Duodenal mucosa (tissue), 2 donors: ENCODE data around the gene GNL1.
A peak's percentile ranks its signal among the peaks of the same experiment; 100 is the strongest.
"Not testable (repeated sequence)": the region's sequence is repeated elsewhere in the genome, so short reads cannot be mapped to it uniquely, and the experiment has no call there.

Experiments
- H3K27ac ChIP-seq: one replicate; pipeline ENCODE4 v1.7.0; 2013; ENCODE audit warnings: low read depth, low read length
- H3K27me3 ChIP-seq, 2 donors: one replicate each; pipeline ENCODE4 v1.7.0; 2013; ENCODE audit warnings: low read length in 2 of 2, control low read depth in 1 of 2; ENCODE audit not compliant: insufficient read depth in 2 of 2, control insufficient read depth in 1 of 2
- H3K36me3 ChIP-seq, 2 donors: one replicate each; pipeline ENCODE4 v1.7.0; 2013; ENCODE audit warnings: low read length in 2 of 2, control low read depth in 1 of 2; ENCODE audit not compliant: insufficient read depth in 2 of 2, control insufficient read depth in 1 of 2
- H3K4me1 ChIP-seq, 2 donors: one replicate each; pipeline ENCODE4 v1.7.0; 2013; ENCODE audit warnings: low read length in 2 of 2, control low read depth in 1 of 2; ENCODE audit not compliant: insufficient read depth in 2 of 2, control insufficient read depth in 1 of 2
- H3K4me3 ChIP-seq, 2 donors: one replicate each; pipeline ENCODE4 v1.7.0; 2013; ENCODE audit warnings: low read length in 2 of 2, low read depth in 1 of 2
- H3K9ac ChIP-seq, 2 donors: one replicate each; pipeline ENCODE4 v1.7.0; 2013; ENCODE audit warnings: low read length in 2 of 2, low read depth in 1 of 2
- H3K9me3 ChIP-seq, 2 donors: one replicate each; pipeline ENCODE4 v1.7.0; 2013; ENCODE audit warnings: low read length in 2 of 2, control low read depth in 1 of 2; ENCODE audit not compliant: control insufficient read depth in 1 of 2

The GNL1 gene

DNA sequence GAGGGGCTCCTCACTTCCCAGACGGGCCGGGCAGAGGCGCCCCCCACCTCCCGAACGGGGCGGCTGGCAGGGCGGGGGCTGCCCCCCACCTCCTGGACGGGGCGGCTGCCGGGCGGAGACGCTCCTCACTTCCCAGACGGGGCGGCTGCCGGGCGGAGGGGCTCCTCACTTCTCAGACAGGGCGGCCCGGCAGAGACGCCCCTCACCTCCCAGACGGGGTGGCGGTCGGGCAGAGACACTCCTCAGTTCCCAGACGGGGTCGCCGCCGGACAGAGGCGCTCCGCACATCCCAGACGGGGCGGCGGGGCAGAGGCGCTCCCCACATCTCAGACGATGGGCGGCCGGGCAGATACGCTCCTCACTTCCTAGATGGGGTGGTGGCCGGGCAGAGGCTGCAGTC is 57.6 kb downstream of the GNL1 start:
- not testable (repeated sequence) for H3K27me3 ChIP-seq, H3K4me3 ChIP-seq

DNA sequence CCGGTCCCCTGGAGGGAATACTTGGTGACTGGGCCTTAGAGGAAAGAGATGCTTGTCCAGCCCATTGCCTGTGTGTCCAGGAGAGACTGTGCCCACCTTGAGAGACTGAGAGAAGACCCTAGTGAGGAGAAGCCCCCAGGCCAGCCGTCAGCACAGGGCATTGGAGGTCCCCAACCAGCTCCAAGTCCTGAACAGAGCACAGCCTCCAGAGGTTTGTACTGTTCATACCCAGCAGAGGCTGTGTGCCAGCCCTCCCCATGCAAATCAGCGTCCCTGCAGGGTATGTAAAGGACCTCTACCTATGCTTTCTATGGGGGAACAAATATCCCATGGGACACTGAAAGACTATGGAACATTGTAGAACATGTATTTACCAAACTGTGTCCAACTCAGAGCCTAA is 58.6 kb downstream of the GNL1 start:
- Histone ChIP-seq H3K4me3 (no peak overlapping the region), H3K36me3 (peaks cover 7 to 14% of the 10 kb centered on the region in 2 donors), H3K9ac (no peak overlapping the region), H3K9me3 (no peaks in the 10 kb centered on the region), H3K27ac (no peak overlapping the region), H3K27me3 (no peaks in the 10 kb centered on the region), H3K4me1 (peaks cover 0 to 18% of the 10 kb centered on the region in 2 donors)

More for the DNA sequence above, 57.6 kb downstream of the GNL1 start:
- H3K9ac ChIP-seq, H3K9me3 ChIP-seq, H3K27ac ChIP-seq, H3K36me3 ChIP-seq: not testable (repeated sequence)
- H3K4me1 ChIP-seq: peaks cover 0 to 14% of the 10 kb centered on the region in 2 donors

DNA sequence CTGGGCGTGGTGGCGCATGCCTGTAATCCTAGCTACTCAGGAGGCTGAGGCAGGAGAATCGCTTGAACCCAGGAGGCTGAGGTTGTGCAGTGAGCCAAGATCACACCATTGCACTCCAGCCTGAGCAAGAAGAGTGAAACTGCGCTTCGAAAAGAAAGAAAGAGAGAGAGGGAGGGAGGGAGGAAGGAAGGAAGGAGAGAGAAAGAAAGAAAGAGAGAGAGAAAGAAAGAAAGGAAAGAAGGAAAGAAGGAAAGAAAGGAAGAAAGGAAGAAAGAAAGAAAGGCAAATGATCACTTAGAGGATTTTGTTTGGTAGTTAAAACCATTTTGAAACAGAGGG is 59.1 kb downstream of the GNL1 start:
- not testable (repeated sequence) for H3K27ac ChIP-seq, H3K9ac ChIP-seq

GRCh38 chr6:30495993-30496392 is 60.3 kb downstream of the GNL1 start:
- Histone ChIP-seq H3K4me3 (no peak overlapping the region), H3K9ac (no peak overlapping the region), H3K27me3 (no peaks in the 10 kb centered on the region), H3K9me3 (no peaks in the 10 kb centered on the region), H3K27ac (no peak overlapping the region), H3K4me1 (peaks cover 5 to 30% of the 10 kb centered on the region in 2 donors), H3K36me3 (peaks cover 22 to 31% of the 10 kb centered on the region in 2 donors)

More for the DNA sequence above, 59.1 kb downstream of the GNL1 start:
- H3K27me3 ChIP-seq, H3K9me3 ChIP-seq, H3K4me3 ChIP-seq: not testable (repeated sequence)
- peaks cover 0 to 20% of the 10 kb centered on the region in 2 donors for H3K4me1 ChIP-seq
- peaks cover 12 to 18% of the 10 kb centered on the region in 2 donors for H3K36me3 ChIP-seq

GRCh38 chr6:30495060-30495459 is 61.2 kb downstream of the GNL1 start:
- peaks cover 30 to 40% of the 10 kb centered on the region in 2 donors for H3K36me3 ChIP-seq
- H3K9me3 ChIP-seq, H3K9ac ChIP-seq, H3K4me3 ChIP-seq, H3K27ac ChIP-seq, H3K27me3 ChIP-seq: not testable (repeated sequence)
- peaks cover 13 to 36% of the 10 kb centered on the region in 2 donors for H3K4me1 ChIP-seq

DNA sequence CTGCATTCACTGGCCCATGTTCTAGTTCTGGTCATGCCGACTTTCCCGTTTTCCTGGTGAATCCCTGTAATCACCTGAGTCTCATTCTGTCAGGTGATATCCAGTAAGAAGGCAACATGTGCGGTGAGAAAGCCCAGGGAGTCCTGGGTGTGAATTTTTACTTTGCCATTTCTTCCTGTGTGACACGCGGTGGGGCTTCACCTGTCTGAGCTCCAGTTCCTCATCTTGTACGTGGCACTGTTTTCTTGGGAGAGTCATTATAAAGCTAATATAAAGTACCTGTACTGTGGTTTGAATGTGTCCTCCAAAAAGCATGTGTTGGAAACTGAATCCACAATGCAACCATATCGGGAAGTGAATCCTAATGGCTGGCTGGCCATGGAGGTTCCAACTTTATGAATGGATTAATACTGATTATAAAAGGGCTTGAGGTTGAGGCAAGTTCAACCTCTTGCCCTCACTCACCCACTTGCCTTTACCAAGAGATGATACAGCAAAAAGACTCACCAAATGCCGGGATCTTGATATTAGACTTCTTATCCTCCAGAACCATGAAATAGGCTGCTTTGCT is 61.9 kb downstream of the GNL1 start:
- H3K9ac ChIP-seq: no peak overlapping the region
- no peak overlapping the region for H3K27ac ChIP-seq
- peaks cover 30 to 40% of the 10 kb centered on the region in 2 donors for H3K36me3 ChIP-seq
- H3K4me3 ChIP-seq: no peak overlapping the region
- no peaks in the 10 kb centered on the region for H3K27me3 ChIP-seq
- peaks cover 13 to 36% of the 10 kb centered on the region in 2 donors for H3K4me1 ChIP-seq
- no peaks in the 10 kb centered on the region for H3K9me3 ChIP-seq

DNA sequence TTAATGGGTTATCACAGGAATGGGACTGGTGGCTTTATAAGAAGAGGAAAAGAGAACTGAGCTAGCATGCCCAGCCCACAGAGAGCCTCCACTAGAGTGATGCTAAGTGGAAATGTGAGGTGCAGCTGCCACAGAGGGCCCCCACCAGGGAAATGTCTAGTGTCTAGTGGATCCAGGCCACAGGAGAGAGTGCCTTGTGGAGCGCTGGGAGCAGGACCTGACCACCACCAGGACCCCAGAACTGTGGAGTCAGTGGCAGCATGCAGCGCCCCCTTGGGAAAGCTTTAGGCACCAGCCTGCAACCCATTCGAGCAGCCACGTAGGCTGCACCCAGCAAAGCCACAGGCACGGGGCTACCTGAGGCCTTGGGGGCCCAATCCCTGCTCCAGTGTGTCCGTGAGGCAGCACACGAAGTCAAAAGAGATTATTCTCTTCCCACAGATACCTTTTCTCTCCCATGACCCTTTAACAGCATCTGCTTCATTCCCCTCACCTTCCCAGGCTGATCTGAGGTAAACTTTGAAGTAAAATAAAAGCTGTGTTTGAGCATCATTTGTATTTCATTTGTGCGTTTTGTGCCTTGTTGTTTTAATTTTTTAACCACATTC is 62.5 kb downstream of the GNL1 start:
- Histone ChIP-seq H3K4me3 (no peak overlapping the region), H3K4me1 (peaks cover 13 to 36% of the 10 kb centered on the region in 2 donors), H3K27me3 (no peaks in the 10 kb centered on the region), H3K9ac (no peak overlapping the region), H3K9me3 (no peaks in the 10 kb centered on the region), H3K36me3 (peaks cover 30 to 40% of the 10 kb centered on the region in 2 donors), H3K27ac (no peak overlapping the region)

DNA sequence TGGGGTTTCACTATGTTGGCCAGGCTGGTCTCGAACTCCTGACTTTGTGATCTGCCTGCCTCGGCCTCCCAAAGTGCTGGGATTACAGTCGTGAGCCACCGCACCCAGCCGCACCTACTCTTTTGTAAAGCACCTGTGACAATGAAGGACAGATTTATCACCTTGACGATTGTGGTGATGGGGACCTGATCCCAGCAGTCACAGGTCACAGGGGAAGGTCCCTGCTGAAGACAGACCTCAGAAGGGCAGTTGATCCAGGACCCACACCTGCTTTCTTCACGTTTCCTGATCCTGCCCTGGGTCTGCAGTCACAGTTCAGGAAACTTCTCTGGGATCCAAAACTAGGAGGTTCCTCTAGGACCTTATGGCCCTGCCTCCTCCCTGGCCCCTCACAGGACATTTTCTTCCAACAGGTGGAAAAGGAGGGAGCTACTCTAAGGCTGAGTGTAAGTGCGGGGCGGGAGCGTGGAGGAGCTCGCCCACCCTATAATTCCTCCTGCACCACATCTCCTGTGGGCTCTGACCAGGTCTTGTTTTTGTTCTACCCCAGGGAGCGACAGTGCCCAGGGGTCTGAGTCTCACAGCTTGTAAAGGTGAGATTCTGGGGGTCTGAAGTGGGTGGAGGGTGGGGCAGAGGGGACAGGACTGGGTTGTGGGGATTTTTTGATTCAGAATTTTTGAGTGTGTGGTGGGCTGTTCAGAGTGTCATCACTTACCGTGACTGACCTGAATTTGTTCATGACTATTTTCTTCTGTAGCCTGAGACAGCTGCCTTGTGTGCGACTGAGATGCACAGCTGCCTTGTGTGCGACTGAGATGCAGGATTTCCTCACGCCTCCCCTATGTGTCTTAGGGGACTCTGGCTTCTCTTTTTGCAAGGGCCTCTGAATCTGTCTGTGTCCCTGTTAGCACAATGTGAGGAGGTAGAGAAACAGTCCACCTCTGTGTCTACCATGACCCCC is 64.0 kb downstream of the GNL1 start:
- H3K4me1 ChIP-seq: peaks cover 13 to 36% of the 10 kb centered on the region in 2 donors
- no peak overlapping the region for H3K27ac ChIP-seq
- peaks cover 30 to 40% of the 10 kb centered on the region in 2 donors for H3K36me3 ChIP-seq
- peak overlapping the region; percentile 21 to 29 for H3K9ac ChIP-seq
- H3K9me3 ChIP-seq: no peaks in the 10 kb centered on the region
- no peaks in the 10 kb centered on the region for H3K27me3 ChIP-seq
- H3K4me3 ChIP-seq: peak overlapping the region; percentile 48 to 93
